HL-60 (cell line): ENCODE results near the gene IQCE.

Experiments
- CTCF ChIP-seq: IDR thresholded peaks from one replicate; pipeline ENCODE4 v1.5.1; 2011; ENCODE audit warnings: low read length, control low read depth, inconsistent platforms; ENCODE audit not compliant: insufficient read depth
- GABPA ChIP-seq: IDR thresholded peaks from 2 replicates; pipeline ENCODE4 v1.6.1; 2012; ENCODE audit warnings: low read depth

GRCh38 chr7:2537981-2538851 lies 20.6 kb upstream of the IQCE start:
- no peak for TF ChIP-seq GABPA
- no peak for TF ChIP-seq CTCF
